SK-N-MC (cell line): ENCODE measurements around the gene EDA.

Experiments
- EZH2 ChIP-seq: fragments of 200-600 bp; sonication (generic); IDR thresholded peaks from one replicate; pipeline ENCODE4 v1.6.1; 2017; ENCODE audit warnings: antibody characterized with exemption
- FOXP2 ChIP-seq: optimal IDR thresholded peaks from 2 replicates; pipeline ENCODE3; 2011; ENCODE audit warnings: mild to moderate bottlenecking, moderate library complexity; ENCODE audit not compliant: insufficient read depth; ENCODE audit errors: extremely low read length, control extremely low read depth
- POLR2AphosphoS5 ChIP-seq: IDR thresholded peaks from 2 replicates; pipeline ENCODE4 v1.6.1; 2012; ENCODE audit warnings: mild to moderate bottlenecking, low read depth, low read length, borderline replicate concordance

- TF ChIP-seq EZH2 (no peak), POLR2AphosphoS5 (no peak), FOXP2 (no peak)
Measured at GRCh38 chrX:69815519-69815918, 199.6 kb downstream of the EDA start.
